ENCODE data around the gene AGAP2. TPM values are rescaled to one million over a fixed set of nuclear protein-coding genes. Genes with fewer than 3 reads are reported as not detected.
A peak's percentile ranks its signal among the peaks of the same experiment; 100 is the strongest.

AGAP2 gene
- total RNA-seq, 1 donor from 2014 or later = 25.7 TPM

DNA sequence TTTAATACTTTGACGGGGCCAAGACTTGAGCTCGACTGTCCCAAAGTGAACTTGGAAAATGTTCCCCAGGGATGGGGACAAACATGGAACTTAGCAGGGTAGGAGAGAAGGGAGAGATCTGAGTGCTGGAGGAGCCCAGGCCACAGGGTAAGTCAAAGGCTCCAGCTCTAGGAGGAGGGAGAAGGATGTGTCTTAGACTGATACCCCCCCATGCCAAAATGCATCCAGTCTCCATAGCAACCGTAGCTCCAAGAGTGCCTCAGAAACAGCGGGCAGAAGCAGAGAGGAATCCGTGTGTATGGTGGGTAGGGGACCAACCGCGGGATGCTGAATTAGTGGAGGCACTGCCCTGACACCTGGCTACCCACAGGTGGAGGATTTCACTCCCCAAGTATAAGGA, 845 bp upstream of the AGAP2 start:
- DNase-seq (ENCODE audit: low spot score in 2 of 2) (no peak), FAIRE-seq (no peak)

DNA sequence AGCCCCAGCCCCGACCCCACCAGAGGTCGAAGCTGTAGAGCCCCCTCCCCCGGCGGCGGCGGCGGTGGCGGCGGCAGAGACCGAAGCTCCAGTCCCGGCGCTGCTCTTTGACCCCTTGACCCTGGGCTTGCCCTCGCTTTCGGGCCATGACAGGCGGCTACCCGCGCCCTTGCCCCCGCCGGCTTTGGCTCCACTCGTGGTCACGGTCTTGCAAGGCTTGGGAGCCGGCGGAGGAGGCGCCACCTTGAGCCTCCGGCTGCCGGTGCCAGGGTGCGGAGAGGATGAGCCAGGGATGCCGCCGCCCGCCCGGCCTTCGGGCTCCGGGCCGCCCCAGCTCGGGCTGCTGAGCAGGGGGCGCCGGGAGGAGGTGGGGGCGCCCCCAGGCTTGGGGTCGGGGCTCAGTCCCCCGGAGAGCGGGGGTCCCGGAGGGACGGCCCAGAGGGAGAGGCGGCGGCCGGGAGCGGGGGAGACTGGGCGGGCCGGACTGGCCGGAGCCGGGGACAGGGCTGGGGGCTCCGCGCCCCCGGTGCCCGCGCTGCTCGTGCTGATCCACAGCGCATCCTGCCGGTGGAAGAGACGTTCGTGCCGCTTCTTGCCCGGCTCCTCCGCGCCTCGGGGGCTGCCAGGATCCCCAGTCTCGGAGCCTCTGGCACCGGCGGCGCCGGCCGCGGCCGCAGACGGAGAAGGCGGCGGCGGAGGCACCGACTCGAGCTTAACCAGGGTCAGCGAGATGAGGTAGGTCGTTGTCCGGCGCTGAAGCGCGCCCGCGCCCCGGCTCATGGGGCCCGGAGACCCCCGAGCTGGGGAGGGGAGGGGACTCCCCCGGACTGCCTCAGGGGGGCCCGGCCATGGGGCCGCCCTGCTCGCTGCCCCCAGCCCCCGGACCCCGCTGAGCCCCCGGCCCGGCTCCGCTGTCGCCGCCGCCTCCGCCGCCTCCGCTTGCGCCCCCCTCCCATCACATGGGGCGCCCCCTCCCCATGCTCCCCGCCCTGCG, 778 bp downstream of the AGAP2 start:
- FAIRE-seq (no peak), DNase-seq (ENCODE audit: low spot score in 2 of 2) (peak in 1 of 2 donors; percentile 55)

DNA sequence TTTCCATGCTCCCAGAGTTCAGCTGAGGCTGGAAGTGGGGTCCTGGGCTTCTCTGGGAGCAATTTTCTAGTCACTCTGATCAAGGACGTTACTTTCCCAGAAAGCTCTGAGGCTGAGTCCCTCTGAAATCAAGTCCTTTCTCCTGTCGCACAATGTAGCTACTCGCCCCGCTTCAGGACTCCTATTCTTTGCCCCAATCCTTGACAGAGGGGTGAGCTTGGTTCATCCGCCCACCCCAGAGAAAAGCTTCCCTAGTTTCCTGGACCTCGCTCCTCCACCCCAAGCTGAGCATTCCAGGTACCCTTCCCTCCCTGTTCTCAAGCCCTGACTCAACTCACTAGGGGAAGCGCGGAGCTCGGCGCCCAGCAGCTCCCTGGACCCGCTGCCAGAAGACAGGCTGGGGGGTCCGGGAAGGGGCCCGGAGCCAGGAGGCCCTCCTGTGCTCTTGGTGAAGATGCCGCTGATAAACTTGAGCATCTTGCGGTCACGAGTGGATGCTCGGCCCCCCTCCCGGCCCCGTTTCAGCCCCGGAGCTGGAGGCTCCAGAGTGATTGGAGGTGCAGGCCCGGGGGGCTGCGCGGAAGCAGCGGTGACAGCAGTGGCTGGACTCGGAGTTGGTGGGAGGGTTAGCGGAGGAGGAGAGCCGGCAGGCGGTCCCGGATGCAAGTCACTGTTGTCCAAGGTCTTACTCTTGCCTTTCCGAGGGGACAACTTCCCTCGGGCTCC, 1.6 kb downstream of the AGAP2 start:
- DNase-seq (ENCODE audit: low spot score in 2 of 2) (no peak), FAIRE-seq (no peak)

- DNase-seq (ENCODE audit: low spot score in 2 of 2) (peak; percentile 68 to 74), FAIRE-seq (no peak)
Measured at GRCh38 chr12:57735952-57736740, 2.4 kb downstream of the AGAP2 start.

DNA sequence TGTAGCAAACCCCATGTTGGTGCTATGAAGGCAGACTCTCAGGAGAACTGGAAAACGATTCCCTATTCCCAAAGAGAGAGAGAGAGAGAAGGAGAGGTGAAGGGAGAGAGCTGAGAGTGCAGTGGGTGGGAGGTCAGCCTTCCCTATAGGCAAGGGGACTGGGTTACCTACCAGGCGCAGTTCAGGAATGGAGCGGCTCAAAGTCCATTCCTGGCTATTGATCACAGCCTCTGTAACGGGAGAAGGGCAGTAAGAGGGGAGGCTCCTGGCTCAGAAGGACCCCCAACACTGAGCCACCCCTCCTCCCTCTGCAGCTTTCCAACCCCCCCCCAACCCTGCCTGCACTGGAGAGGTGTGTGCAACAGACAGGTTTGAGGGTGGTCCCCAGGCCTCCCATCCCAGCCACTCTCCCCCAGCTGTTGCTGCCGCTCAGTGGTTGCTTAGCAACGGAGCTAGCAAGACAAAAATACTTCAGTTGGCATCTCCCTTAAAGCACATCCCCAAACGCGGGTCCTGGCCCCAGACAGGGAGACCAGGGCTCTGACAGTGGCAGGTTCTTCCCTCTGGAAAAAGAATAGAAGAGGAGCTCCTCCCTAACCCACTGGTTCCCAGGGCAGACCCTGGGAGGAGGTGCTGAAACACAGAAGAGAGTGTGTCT, 3.2 kb downstream of the AGAP2 start:
- DNase-seq (ENCODE audit: low spot score in 2 of 2) (no peak), FAIRE-seq (no peak)

DNA sequence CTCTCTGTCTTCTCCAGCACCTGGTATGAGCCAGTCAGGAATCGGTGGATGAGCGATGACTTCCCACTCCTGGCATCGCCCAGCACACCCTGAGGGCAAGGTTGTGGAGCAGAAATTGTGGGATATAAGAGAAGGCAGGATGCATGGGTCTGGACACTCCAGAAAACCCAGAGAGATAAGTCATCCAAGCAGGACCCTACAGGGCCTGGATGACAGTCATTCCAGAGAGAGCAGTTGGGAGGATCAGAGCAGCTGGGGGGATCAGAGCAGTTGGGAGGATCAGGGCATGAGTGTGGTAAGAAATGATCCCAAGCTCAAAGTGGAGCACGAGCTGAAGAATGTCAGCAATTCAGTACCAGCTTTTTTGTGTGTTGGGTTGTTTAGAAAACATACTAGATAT, 4.0 kb downstream of the AGAP2 start:
- FAIRE-seq (no peak), DNase-seq (ENCODE audit: low spot score in 2 of 2) (no peak)

GRCh38 chr12:57733928-57734327, 4.6 kb downstream of the AGAP2 start:
- FAIRE-seq (no peak), DNase-seq (ENCODE audit: low spot score in 2 of 2) (no peak)

DNA sequence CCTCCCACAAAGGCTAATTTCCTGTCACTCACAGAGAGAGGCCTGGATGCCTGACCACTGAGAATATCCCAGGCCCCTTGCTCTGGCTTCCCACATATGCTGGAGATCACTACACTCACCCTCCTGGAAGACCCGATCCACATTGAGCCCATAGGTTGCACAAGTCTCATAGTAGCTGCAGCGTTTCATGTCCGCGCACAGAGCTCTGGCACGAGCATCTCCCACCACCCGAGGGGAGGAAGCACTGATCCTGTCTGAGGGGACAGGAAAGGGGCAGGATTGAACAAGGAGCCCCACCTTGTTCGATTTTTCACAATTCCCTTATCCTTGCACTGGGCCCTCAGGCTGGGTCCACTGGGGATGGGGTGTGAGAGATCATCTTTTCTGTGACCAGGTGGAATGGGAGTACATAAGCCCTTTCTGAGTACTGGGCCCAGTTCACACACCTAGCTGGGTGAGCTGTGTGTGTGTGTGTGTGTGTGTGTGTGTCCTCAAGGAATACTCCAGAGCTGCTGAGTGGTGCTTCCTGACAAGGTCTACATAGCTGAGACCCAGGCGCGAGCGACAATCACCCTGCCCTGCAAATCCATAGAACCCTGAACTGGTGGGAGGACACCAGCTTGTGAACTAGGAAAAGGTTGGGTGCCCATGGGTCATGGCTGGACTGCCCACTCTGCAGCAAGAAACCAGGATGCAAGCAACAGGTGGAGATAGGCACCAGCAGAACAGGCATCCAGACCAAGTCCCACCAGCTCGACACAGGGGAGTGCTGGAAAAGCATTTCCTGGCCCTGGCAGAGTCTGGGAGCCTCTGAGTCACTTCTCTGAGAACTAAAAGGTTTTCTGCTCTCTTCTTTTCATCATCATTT, 5.6 kb downstream of the AGAP2 start:
- DNase-seq (ENCODE audit: low spot score in 2 of 2) = no peak
- FAIRE-seq = no peak

DNA sequence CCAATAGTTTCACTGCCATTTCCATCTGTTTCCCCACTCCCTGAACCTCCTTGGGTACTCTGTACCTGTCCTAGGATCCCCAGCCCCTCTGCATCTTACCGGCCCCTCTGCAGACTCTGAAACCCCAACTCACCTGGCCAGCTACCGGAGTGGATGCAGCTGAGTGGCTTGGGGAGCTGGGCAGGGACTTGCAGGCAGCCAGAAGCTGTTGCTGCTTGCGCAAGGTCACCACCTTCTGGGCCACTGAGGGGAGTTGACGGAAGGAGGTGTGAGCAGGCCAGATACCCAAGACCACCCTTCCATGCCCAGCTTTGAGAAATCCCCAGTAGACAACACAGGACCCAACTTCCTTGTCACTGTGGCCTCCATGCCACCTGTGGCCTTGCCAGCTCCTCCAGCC, 6.3 kb downstream of the AGAP2 start:
- DNase-seq (ENCODE audit: low spot score in 2 of 2) (no peak), FAIRE-seq (no peak)

- FAIRE-seq (no peak), DNase-seq (ENCODE audit: low spot score in 2 of 2) (no peak)
Measured at GRCh38 chr12:57731411-57732080, 7.0 kb downstream of the AGAP2 start.

- FAIRE-seq (no peak), DNase-seq (ENCODE audit: low spot score in 2 of 2) (no peak)
Measured at GRCh38 chr12:57730336-57731067, 8.0 kb downstream of the AGAP2 start.

- DNase-seq (ENCODE audit: low spot score in 2 of 2) (peak in 1 of 2 donors; percentile 5), FAIRE-seq (no peak)
Measured at GRCh38 chr12:57729321-57729844, 9.2 kb downstream of the AGAP2 start.

DNA sequence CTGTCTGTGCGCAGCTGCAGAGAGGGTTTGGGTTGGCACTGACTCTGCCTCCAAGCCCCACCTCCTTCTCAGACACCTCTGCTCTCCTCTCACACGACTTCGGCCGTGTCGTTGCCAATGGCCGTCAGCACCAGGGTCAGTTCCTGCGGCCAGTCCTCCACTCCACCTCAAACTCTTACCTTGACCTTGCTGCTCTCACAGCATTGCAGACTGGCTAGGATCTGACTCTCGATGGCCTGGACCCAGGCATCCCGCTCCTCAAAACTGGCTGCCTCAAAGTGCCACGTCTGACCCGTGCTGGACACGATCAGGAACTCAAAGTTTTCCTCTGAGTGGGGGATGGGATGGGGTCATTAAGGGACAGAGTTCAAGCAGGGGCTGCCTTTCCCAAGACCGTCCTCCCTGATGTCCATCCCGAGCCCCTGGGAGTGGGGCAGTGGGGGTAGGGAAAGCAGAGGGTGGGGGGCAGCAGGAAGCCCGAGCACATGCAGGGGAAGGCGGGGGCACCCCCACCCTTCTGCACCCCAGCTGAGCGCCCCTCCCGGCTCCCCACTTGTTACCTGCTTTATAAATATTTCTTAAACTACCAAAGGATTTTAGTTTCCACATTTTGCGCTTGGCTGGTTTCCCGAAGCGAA, 10.7 kb downstream of the AGAP2 start:
- DNase-seq (ENCODE audit: low spot score in 2 of 2) (peak in 1 of 2 donors; percentile 17), FAIRE-seq (no peak)

- DNase-seq (ENCODE audit: low spot score in 2 of 2) (peak in 1 of 2 donors; percentile 31), FAIRE-seq (no peak)
Measured at GRCh38 chr12:57726884-57727757, 11.4 kb downstream of the AGAP2 start.

DNA sequence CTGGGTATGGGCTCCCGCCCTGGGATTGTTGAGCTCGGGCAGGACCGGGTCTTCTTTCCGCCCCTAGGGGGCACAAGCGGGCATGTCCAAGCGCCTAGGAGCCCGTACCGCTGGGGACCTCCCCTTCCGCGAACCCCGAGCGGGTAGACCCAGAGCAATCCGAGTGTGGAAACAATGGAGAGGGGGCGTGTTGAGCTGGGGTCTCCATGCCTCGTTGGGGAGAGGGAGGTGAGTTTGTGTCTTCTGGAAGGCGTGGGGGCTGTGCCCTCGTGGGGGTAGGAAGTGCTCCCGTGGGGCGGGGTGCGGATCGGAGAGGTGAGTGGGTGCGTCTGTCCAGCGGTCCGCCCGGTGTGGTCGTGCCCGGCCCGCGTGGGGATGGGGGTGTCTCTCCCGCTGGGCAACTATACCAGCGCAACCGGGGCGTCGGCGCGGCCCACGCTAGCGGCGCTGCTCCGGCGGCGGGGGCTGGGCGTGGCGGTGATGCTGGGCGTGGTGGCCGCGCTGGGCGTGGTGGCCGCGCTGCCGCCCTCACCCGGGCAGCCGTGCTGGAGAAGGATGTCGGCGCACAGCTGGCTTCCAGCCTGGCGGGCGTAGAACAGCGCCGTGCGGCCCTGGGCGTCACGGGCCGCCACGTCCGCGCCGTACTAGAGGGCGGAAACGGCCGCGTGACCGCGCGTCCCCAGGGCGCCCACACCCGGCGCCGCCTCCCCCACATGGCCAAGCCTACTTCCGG, 12.2 kb downstream of the AGAP2 start:
- FAIRE-seq = no peak
- DNase-seq (ENCODE audit: low spot score in 2 of 2) = peak; percentile 67 to 86

GRCh38 chr12:57725851-57726150, 12.7 kb downstream of the AGAP2 start:
- DNase-seq (ENCODE audit: low spot score in 2 of 2) = no peak
- no peak for FAIRE-seq

Data from frontal cortex (tissue), 4 donors.